NCI-H2227 (cell line): ENCODE results near the gene HLA-G.
"Not testable (repeated sequence)": the region's sequence is repeated elsewhere in the genome, so short reads cannot be mapped to it uniquely, and the experiment has no call there.

Experiments used
- DNase-seq: peaks from one replicate; lab custom pipeline; 2025; ENCODE audit not compliant: unreplicated experiment; lab: John Stamatoyannopoulos, UW

HLA-G gene

DNA sequence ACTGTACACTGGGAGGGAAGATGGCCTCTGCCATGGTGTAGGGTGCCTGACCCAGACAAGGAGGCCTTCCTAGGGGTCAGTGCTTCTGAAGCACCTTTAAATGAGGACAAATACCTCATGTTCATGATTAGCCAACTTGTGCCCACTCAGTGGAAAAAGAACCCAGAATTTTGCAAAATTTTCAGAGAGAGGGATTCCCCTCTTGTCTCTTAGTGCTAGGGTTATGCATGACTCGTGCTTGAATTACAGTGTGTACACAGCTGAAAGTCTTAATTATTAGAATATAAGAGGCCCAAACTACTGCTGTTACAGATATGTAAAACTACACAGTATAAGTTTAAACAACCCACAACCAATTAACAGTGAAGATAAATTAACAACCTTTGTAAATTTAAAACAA is 38.0 kb downstream of the HLA-G start:
- DNase-seq = no peak

DNA sequence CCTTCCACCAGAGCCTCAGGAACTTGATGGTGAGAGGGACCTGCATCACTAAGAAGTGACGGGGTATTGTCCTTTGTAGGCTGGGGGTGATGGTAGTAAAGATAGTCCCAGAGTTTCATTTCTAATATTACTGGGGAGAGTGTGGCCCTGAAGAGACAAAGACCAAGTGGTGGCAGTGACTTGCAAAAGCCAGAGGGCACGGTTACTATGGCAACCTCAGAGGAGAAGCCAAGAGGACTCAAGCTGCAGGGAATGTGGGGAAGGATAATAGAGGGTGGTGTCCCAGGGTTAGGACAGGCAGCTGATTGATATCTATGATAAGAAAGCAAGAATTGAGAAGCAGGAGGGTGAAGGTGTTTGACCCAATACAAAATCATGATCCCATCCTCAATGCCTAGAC is 42.5 kb downstream of the HLA-G start:
- DNase-seq = no peak

DNA sequence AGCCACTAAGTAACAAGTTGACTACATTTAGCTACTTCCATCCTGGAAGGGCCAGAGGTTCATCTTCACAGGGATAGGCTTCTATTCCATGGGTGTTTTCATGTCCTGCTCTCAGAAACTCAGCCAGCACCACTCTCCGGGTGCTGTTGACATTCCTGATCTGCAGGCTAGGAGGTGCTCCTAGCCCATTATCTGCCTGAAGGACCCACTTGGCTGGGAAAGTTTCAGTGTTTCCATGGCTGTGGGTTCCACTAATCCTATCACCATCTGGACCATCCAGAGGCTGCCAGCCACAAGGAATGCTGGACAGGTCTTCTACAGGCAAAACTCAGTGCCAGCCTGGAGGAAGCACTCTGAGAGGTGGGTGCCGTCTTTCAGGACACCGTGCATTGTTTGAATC is 45.2 kb downstream of the HLA-G start:
- DNase-seq = no peak

GRCh38 chr6:29875257-29875656 is 47.6 kb downstream of the HLA-G start:
- DNase-seq = no peak

GRCh38 chr6:29875734-29876133 is 48.1 kb downstream of the HLA-G start:
- DNase-seq = not testable (repeated sequence)
